H1 (cell line): ENCODE measurements around the gene IL1RAP. TPM values are rescaled to one million over a fixed set of nuclear protein-coding genes. Genes with fewer than 3 reads are reported as not detected.

Experiments
- CHD7 ChIP-seq: fragments of 300-600 bp; sonication (generic); IDR thresholded peaks from 2 replicates; pipeline ENCODE4 v1.7.1; 2012; ENCODE audit warnings: low read length, moderate library complexity, mild to moderate bottlenecking, inconsistent platforms; ENCODE audit not compliant: insufficient replicate concordance
- CREB1 ChIP-seq: IDR thresholded peaks from 2 replicates; pipeline ENCODE4 v1.6.1; 2012; ENCODE audit warnings: inconsistent platforms
- FOSL1 ChIP-seq: IDR thresholded peaks from 2 replicates; pipeline ENCODE4 v1.6.1; 2011; ENCODE audit warnings: mild to moderate bottlenecking, low read depth, low read length, moderate library complexity; ENCODE audit not compliant: insufficient read depth
- KDM5A ChIP-seq: fragments of 200-600 bp; IDR thresholded peaks from 2 replicates; pipeline ENCODE4 v1.7.1; 2012; ENCODE audit warnings: mild to moderate bottlenecking, low read length, inconsistent platforms, mixed read lengths
- PHF8 ChIP-seq: fragments of 200-600 bp; sonication (generic); conservative IDR thresholded peaks from 2 replicates; pipeline ENCODE4 v1.7.1; 2012; ENCODE audit warnings: low read depth, mild to moderate bottlenecking, inconsistent platforms, low read length, moderate library complexity
- POLR2AphosphoS5 ChIP-seq: IDR thresholded peaks from 2 replicates; pipeline ENCODE4 v1.6.1; 2011; ENCODE audit warnings: low read depth, low read length
- POU5F1 ChIP-seq: IDR thresholded peaks from 2 replicates; pipeline ENCODE4 v1.6.1; 2011; ENCODE audit warnings: low read depth, mild to moderate bottlenecking, low read length, moderate library complexity
- RXRA ChIP-seq: IDR thresholded peaks from 2 replicates; pipeline ENCODE4 v1.6.1; 2011; ENCODE audit warnings: low read depth, mild to moderate bottlenecking, low read length, moderate library complexity; ENCODE audit not compliant: insufficient read depth
- SP2 ChIP-seq: IDR thresholded peaks from 2 replicates; pipeline ENCODE4 v1.6.1; 2012; ENCODE audit warnings: mild to moderate bottlenecking, low read length, inconsistent platforms
- SUZ12 ChIP-seq: fragments of 200-600 bp; sonication (generic); IDR thresholded peaks from 2 replicates; pipeline ENCODE4 v1.6.1; 2012; ENCODE audit warnings: mild to moderate bottlenecking, inconsistent platforms, low read length, moderate library complexity, mixed read lengths
- YY1 ChIP-seq: IDR thresholded peaks from 2 replicates; pipeline ENCODE4 v1.6.1; 2011; ENCODE audit warnings: low read depth, mild to moderate bottlenecking, low read length
- polyA plus RNA-seq, 7 experiments: library from polyadenylated mRNA; depleted of rRNA in 3 of 7; stranded (reverse) in 5 of 7; unstranded in 2 of 7; fragments of >200 nt in 5 of 7; fragments of 200-250 nt in 2 of 7; gene quantifications; 1 replicate in 5 of 7; 2 replicates in 1 of 7; 4 replicates in 1 of 7; pipeline versions ENCODE4 v1.2.1 to v1.2.3, GENCODE V29; 2011 to 2013; ENCODE audit warnings: missing spikeins in 2 of 7, mixed read lengths in 2 of 7
- total RNA-seq: library from RNA; stranded (reverse); fragmentation: NEBNext Ultra II Directional; extraction: Animal tissue kit (Norgen Biotek cat#: 25700); gene quantifications from 2 replicates; pipeline ENCODE4 v1.2.1, GENCODE V29; 2021
- TF ChIP-seq, protein P1 (sequence below): IDR thresholded peaks from 2 replicates; pipeline ENCODE4 v1.6.1; 2012; ENCODE audit warnings: inconsistent platforms

Gene IL1RAP
- total and polyA plus RNA-seq, 2 of the 8 experiments (the other 6 are each of a cell fraction or from before 2014, with no cell fraction given), result 2.4 to 3.9 TPM

DNA sequence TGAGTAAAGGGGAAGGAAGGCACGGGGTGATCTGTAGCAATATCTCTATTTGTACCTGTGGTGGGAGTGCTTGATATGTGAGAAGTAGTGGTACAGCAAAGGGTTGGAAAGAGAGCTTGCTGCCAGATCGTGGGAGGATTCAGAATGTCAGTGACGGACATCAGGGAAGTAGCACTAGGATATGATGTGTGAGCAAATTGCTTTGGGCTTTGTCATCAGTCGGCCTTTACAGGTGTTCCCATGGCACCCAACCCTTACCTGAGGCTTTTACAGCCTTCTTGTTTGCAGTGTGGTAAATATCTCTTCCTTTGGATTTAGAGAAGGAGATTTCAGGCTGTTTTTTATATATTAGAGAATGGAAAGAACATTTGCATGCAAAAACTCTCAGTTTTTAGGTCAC is 29.8 kb downstream of the IL1RAP start (continued):
- TF ChIP-seq CHD7 (no peak), RXRA (no peak), PHF8 (no peak), FOSL1 (no peak), KDM5A (no peak), SP2 (no peak), CREB1 (no peak), YY1 (no peak), POLR2AphosphoS5 (no peak), SUZ12 (no peak), POU5F1 (no peak)
- TF ChIP-seq, protein P1, sequence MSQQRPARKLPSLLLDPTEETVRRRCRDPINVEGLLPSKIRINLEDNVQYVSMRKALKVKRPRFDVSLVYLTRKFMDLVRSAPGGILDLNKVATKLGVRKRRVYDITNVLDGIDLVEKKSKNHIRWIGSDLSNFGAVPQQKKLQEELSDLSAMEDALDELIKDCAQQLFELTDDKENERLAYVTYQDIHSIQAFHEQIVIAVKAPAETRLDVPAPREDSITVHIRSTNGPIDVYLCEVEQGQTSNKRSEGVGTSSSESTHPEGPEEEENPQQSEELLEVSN, result no peak
